Ovary (tissue), 3 donors: ENCODE measurements around the gene CCL4L2.
"Not testable (repeated sequence)": the region's sequence is repeated elsewhere in the genome, so short reads cannot be mapped to it uniquely, and the experiment has no call there.

ENCODE experiments used
- CTCF ChIP-seq, 3 donors: fragments of 450-650 bp in 2 of 3; fragments of 200-600 bp in 1 of 3; IDR thresholded peaks; one replicate each; pipeline versions ENCODE4 v1.5.1 to v1.8.0; 2016 to 2022; ENCODE audit warnings: antibody characterized with exemption in 3 of 3, mild to moderate bottlenecking in 1 of 3
- EP300 ChIP-seq: sonication (generic); formaldehyde crosslinking; IDR thresholded peaks from one replicate; pipeline ENCODE4 v1.6.1; 2017; ENCODE audit warnings: antibody characterized with exemption
- POLR2A ChIP-seq: fragments of 450-650 bp; IDR thresholded peaks from one replicate; pipeline ENCODE4 v1.6.1; 2017; ENCODE audit warnings: antibody characterized with exemption, mild to moderate bottlenecking, moderate library complexity
- donor health status: DM: no; HTN: no; CAD: no.

- not testable (repeated sequence) for TF ChIP-seq CTCF (IDR thresholded peaks at IDR 0.05); EP300; POLR2A
Measured at GRCh38 chr17:36206486-36206821, 4.4 kb upstream of the CCL4L2 start.
